NB4 (cell line): Measurements from ENCODE around the gene IL5RA.

Experiments
- CTCF ChIP-seq: IDR thresholded peaks from one replicate; pipeline ENCODE4 v1.5.1; 2012; ENCODE audit warnings: low read depth, low read length
- MAX ChIP-seq: IDR thresholded peaks from 2 replicates; pipeline ENCODE4 v1.6.1; 2011; ENCODE audit warnings: low read depth, low read length

- TF ChIP-seq CTCF (no peak), MAX (no peak)
Measured at GRCh38 chr3:3097958-3098357, 12.2 kb downstream of the IL5RA start.
